ENCODE measurements around the gene WDR62. TPM values are rescaled to one million over a fixed set of nuclear protein-coding genes. Genes with fewer than 3 reads are reported as not detected.

WDR62 gene
- total and polyA plus RNA-seq, 12 donors, result 1.6 to 33.7 (median 12.9) TPM

- intact Hi-C loops (cut with DNase I), result loop anchor here in 1 of 10 donors (5.0 kb wide), 1 partner anchor 40 kb away; no protein-coding TSS in a partner anchor
- no peaks in the 10 kb centered on the region for H3K9me3 ChIP-seq
- no peak overlapping the region for H3K4me3 ChIP-seq
- peaks cover 0 to 39% (median 0%) of the 10 kb centered on the region in 9 donors for H3K36me3 ChIP-seq
- H3K4me1 ChIP-seq, result peaks cover 0 to 40% (median 24%) of the 10 kb centered on the region in 9 donors
- H3K27me3 ChIP-seq, result no peaks in the 10 kb centered on the region
- peak overlapping the region in 7 of 10 donors; percentile 9 to 63 (median 39) for H3K27ac ChIP-seq
- ATAC-seq (no peak), DNase-seq (no peak)
- 63 to 69% methylated on average over 6 of the region's 6 CpGs for WGBS, 2 donors
- TF ChIP-seq CTCF (IDR thresholded peaks at IDR 0.05), result no peak
Observed at GRCh38 chr19:36097036-36097435, 42.3 kb downstream of the WDR62 start.

GRCh38 chr19:36099166-36099785 lies 44.6 kb downstream of the WDR62 start:
- DNase-seq (no peak), ATAC-seq (peak in 5 of 8 donors; percentile 7 to 27 (median 23))
- intact Hi-C loops (cut with DNase I), result loop anchor here in 1 of 10 donors (5.0 kb wide), 1 partner anchor 42 kb away; no protein-coding TSS in a partner anchor
- TF ChIP-seq CTCF (IDR thresholded peaks at IDR 0.05), result no peak
- Histone ChIP-seq H3K4me1 (peaks cover 0 to 33% (median 24%) of the 10 kb centered on the region in 9 donors), H3K27ac (peak overlapping the region in 9 of 10 donors; percentile 50 to 94 (median 78)), H3K9me3 (no peaks in the 10 kb centered on the region), H3K4me3 (peak overlapping the region in 2 of 10 donors; percentile 5 to 13), H3K36me3 (peaks cover 0 to 45% (median 0%) of the 10 kb centered on the region in 9 donors), H3K27me3 (no peaks in the 10 kb centered on the region)
- 70 to 75% methylated on average over 19 of the region's 19 CpGs for WGBS, 2 donors

GRCh38 chr19:36100476-36100875 lies 45.8 kb downstream of the WDR62 start:
- H3K4me3 ChIP-seq, result peak overlapping the region in 7 of 10 donors; percentile 21 to 40 (median 33)
- no peaks in the 10 kb centered on the region for H3K9me3 ChIP-seq
- peaks cover 0 to 46% (median 0%) of the 10 kb centered on the region in 9 donors for H3K36me3 ChIP-seq
- DNase-seq, result peak; percentile 73 to 76
- H3K27me3 ChIP-seq, result no peaks in the 10 kb centered on the region
- H3K27ac ChIP-seq, result peak overlapping the region; percentile 24 to 94 (median 76)
- peaks cover 0 to 33% (median 24%) of the 10 kb centered on the region in 9 donors for H3K4me1 ChIP-seq
- TF ChIP-seq CTCF (IDR thresholded peaks at IDR 0.05), result no peak
- WGBS, 2 donors, result 41 to 45% methylated on average over 5 of the region's 5 CpGs
- peak; percentile 81 to 94 (median 90) for ATAC-seq
- intact Hi-C loops (cut with DNase I), result loop anchor here in 1 of 10 donors (5.0 kb wide), 2 partner anchors 33 to 807 kb away; no protein-coding TSS in a partner anchor

GRCh38 chr19:36101550-36102327 lies 47.0 kb downstream of the WDR62 start:
- intact Hi-C loops (cut with DNase I), result loop anchor here in 1 of 10 donors (5.0 kb wide), 2 partner anchors 34 to 806 kb away; no protein-coding TSS in a partner anchor
- 75 to 79% methylated on average over 27 of the region's 27 CpGs for WGBS, 2 donors
- ATAC-seq, result peak in 1 of 8 donors; percentile 2
- Histone ChIP-seq H3K27me3 (no peaks in the 10 kb centered on the region), H3K36me3 (peaks cover 0 to 39% (median 0%) of the 10 kb centered on the region in 9 donors), H3K4me1 (peaks cover 0 to 33% (median 24%) of the 10 kb centered on the region in 9 donors), H3K9me3 (no peaks in the 10 kb centered on the region), H3K27ac (peak overlapping the region in 8 of 10 donors; percentile 73 to 94 (median 79)), H3K4me3 (peak overlapping the region in 4 of 10 donors; percentile 21 to 40 (median 36))
- no peak for DNase-seq
- no peak for TF ChIP-seq CTCF (IDR thresholded peaks at IDR 0.05)

Measured in heart right ventricle (tissue), 16 donors.